ENCODE data around the gene MRPL11. TPM values are rescaled to one million over a fixed set of nuclear protein-coding genes. Genes with fewer than 3 reads are reported as not detected.

MRPL11 gene
- total and polyA plus RNA-seq, 2 of the 13 experiments (the other 11 are each of a cell fraction or from before 2014, with no cell fraction given) = 72.9 to 176 TPM

GRCh38 chr11:66480117-66480938 is 41.7 kb upstream of the MRPL11 start, which contains the start of gene DPP3 (continued):
- TF ChIP-seq ZNF609 (CRISPR knock-in tag; IDR thresholded peaks at IDR 0.05; ENCODE audit: borderline replicate concordance) = 0 out of 2 replicates have a peak, but pooled peaks have one; percentile 9
- TF ChIP-seq ZNF724P (CRISPR knock-in tag; IDR thresholded peaks at IDR 0.05; ENCODE audit: borderline replicate concordance) = no peak
- TF ChIP-seq POLR2G (IDR thresholded peaks at IDR 0.05; ENCODE audit: low read depth, low read length) = peak; percentile 93
- no peak for TF ChIP-seq PHF5A (CRISPR knock-in tag; IDR thresholded peaks at IDR 0.05; ENCODE audit: low read depth, unreplicated experiment)
- TF ChIP-seq ZNF761 (CRISPR knock-in tag; conservative IDR thresholded peaks at IDR 0.05) = 0 out of 2 replicates have a peak, but pooled peaks have one; percentile 13
- peak; percentile 87; the same call in 1 of the 2 replicates for TF ChIP-seq ZNF563 (CRISPR knock-in tag; IDR thresholded peaks at IDR 0.05)
- no peak for TF ChIP-seq PRDM15 (CRISPR knock-in tag; IDR thresholded peaks at IDR 0.05)
- TF ChIP-seq PPARG (CRISPR knock-in tag; conservative IDR thresholded peaks at IDR 0.05) = no peak; the same call in 1 of the 2 replicates
- peak; percentile 94 for TF ChIP-seq MAX (IDR thresholded peaks at IDR 0.05)
- TF ChIP-seq SCMH1 (CRISPR knock-in tag; IDR thresholded peaks at IDR 0.05; ENCODE audit: borderline replicate concordance) = no peak
- no peak for TF ChIP-seq ZNF674 (CRISPR knock-in tag; IDR thresholded peaks at IDR 0.05; ENCODE audit: low read depth)
- TF ChIP-seq ISX (CRISPR knock-in tag; conservative IDR thresholded peaks at IDR 0.05) = no peak
- TF ChIP-seq ZEB1 (IDR thresholded peaks at IDR 0.05; ENCODE audit: insufficient replicate concordance, low read depth) = no peak
- peak; percentile 51; the same call in 1 of the 2 replicates for TF ChIP-seq NR2F2 (IDR thresholded peaks at IDR 0.05; ENCODE audit: borderline replicate concordance, low read depth)
- TF ChIP-seq ZFX (CRISPR knock-in tag; IDR thresholded peaks at IDR 0.05; ENCODE audit: low read depth) = peak; percentile 100
- no peak for TF ChIP-seq KAT7 (CRISPR knock-in tag; IDR thresholded peaks at IDR 0.05; ENCODE audit: borderline replicate concordance)
- TF ChIP-seq ZUFSP (CRISPR knock-in tag; IDR thresholded peaks at IDR 0.05; ENCODE audit: borderline replicate concordance) = no peak

Measured in HepG2 (cell line).